HG02642 (cell line): ENCODE measurements around the gene JKAMP.
A peak's percentile ranks its signal among the peaks of the same experiment; 100 is the strongest.

Experiments
- ATAC-seq: cut with Tn5 transposase; IDR thresholded peaks from one replicate; pipeline ENCODE4 v1.9.1; 2021; ENCODE audit warnings: mild to moderate bottlenecking; ENCODE audit not compliant: unreplicated experiment, poor library complexity

Gene JKAMP

GRCh38 chr14:59480166-59480565 is 4.2 kb upstream of the JKAMP start:
- no peak for ATAC-seq

- no peak for ATAC-seq
Observed at GRCh38 chr14:59481407-59481806, 2.9 kb upstream of the JKAMP start.

- ATAC-seq = no peak
Observed at GRCh38 chr14:59481871-59482540, 2.3 kb upstream of the JKAMP start.

DNA sequence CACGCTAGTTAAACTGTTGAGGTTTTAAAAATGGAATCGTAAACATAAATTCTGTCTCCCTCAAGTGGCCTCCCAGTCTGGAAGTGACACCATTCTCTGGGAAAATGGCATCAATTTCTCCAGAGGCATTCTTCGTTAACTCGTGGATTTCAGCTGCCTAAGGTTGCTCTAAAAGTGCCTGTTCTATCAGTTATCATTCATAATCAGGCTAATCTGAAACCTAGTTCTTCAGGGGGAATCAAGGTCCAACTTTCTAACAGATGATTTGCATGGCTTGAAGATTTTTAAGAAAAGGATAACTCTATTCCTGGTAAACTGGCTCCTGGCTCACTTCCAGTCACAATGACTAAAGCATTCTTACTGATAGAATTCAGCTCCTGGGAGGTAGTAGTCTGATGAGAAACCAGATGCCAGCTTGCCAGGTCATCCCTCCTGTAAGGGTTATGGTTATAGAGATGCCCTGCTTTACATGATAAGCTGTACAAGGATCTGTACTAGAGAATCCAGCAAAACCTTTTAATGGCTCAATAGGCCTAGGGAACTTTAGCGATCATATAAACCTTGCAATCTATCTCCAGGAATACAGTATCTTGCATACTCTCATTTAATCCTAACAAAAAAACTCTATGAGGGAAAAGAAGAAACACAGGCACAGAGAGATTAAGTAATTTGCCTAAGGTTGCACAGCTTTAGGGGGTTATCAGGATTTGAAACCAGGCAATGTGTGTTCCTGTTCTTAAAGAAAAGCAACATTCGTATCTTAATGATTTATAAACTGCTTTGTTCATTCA is 1.6 kb upstream of the JKAMP start:
- ATAC-seq = no peak

GRCh38 chr14:59483363-59483762 is 954 bp upstream of the JKAMP start:
- ATAC-seq = no peak

DNA sequence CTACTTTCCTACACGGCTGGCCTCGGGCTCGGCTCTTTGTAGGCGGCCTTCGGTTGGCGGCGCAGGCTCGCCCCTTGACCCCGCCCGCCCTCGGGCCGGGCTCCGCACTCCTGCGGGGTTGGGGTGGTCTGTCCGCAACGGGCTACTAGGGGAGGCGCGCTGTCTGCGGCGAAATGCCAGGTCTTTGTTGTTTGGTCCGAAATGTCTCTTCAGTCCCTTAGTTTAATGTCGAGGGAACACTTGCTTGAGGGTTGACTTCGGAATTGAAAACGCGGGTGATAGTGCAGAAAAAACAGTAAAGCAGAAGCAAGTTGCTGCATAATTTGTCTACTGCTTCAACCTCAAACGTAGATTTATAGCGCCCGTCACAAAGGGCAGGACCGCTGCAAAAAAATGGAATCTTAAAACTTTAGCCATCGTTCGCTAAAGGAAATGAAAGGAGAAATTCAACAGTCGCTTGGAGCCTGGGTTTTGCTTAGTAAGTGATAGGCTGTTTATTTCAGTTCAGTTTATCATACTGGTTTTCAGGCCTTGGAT is 390 bp downstream of the JKAMP start:
- ATAC-seq = peak; percentile 52

GRCh38 chr14:59490756-59491155 is 6.4 kb downstream of the JKAMP start:
- no peak for ATAC-seq

DNA sequence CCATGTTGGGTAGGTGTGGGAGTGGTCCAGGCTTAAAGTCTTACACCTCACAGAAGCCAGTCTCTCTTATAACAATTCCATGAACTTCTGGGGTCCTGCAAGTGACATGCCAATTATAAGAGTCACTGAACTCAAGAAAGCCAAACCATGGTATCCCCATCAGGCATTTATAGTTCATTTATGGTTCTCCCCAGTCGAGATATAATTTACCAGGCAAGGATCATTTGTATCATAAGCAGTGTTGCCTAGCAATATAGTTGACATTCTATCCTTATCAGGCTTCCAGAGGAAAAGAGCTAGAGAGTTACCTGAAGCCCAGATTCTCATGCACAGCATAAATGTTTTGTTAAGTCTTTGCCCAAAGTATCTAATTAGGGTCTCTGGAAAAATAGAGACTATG is 8.1 kb downstream of the JKAMP start:
- no peak for ATAC-seq

DNA sequence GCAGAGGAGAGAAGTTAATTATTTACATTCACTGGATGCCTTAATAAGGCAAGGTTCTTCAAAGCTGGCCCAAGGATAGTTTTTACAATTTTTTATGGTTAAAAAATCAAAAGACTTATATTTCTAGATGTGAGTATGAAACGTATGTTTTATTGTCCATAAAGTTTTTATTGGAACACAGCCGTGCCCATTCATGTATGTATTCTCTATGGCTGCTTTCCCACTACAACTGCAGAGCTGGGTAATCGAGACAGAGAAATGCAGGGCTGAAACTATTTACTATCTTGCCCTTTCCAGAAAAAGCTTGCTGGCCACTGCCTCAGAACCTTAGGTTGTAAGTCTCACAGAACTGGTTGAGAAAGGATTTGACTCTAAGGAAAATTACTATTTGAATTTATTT is 16.4 kb downstream of the JKAMP start:
- ATAC-seq = no peak

DNA sequence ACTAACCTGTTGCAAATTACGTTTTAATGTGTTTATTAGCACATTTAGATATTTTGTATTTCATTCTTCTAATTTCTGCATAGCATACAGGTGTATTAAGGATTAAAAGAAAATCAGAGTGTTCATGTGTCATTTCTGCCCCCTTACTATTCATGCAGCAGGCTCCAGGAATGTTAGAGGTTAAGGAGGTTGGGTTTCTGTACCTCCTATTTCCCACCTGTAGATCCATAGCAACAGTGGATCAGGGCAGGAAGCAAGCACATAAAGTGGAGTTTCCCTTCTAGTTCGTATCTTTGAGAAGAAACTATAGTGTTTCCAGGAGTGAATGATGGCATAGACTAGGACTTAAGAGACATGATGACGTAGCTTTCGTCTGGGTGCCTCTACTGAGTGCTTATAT is 18.9 kb downstream of the JKAMP start:
- no peak for ATAC-seq

GRCh38 chr14:59507063-59507751 is 22.9 kb downstream of the JKAMP start:
- peak; percentile 90 for ATAC-seq

- no peak for ATAC-seq
Observed at GRCh38 chr14:59507752-59508103, 23.4 kb downstream of the JKAMP start.

DNA sequence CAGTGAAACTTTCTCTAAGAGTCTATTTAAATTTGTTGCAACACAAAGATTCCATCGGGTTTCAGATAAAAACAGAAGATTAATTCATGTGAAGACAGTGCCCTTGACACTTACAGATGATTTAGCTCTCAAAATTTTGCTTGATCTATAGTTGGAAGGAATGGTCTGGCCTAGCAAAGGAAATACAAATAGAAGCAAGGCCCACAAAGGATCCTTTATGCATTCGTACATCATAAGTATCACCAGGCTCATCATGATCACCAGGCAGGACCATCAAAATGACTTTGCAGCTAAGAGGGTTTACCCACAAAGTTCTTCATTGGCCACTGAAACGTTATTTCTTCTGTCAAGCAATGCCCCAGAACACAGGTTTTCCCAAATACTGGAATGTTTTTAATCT is 24.8 kb downstream of the JKAMP start:
- ATAC-seq = no peak

GRCh38 chr14:59510001-59510400 is 25.7 kb downstream of the JKAMP start:
- no peak for ATAC-seq

- ATAC-seq = no peak
Observed at GRCh38 chr14:59510966-59511365, 26.6 kb downstream of the JKAMP start.

DNA sequence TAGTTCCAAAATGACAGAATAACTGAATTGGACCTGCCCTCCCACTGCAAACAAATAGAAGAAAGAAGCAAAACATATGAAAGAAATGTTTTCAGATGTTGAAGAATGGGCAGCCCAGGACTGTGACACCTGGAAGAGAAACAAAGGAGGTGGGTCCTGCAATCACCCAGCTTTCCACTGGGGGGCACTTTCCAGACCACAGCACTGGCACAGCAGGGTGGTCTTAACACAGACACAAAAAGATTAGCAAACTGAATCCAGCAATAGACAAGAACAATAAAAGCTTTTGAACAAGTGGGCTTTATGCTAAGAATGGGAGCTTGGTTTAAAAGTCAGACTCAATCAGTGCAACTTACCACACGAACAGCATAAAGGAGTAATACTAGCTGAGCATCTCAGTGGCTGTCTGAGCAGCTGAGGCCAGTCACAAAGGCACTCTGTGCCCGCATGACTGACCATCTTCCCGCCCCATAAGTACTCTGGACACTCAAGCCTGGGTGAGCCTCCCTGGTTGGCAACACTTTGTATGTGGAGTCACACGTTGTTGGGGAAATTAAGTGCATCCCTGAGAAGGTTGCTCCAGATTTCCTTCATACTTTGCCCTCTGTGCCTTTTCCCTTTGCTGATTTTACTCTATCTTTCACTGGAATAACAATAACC is 27.7 kb downstream of the JKAMP start:
- ATAC-seq = no peak

DNA sequence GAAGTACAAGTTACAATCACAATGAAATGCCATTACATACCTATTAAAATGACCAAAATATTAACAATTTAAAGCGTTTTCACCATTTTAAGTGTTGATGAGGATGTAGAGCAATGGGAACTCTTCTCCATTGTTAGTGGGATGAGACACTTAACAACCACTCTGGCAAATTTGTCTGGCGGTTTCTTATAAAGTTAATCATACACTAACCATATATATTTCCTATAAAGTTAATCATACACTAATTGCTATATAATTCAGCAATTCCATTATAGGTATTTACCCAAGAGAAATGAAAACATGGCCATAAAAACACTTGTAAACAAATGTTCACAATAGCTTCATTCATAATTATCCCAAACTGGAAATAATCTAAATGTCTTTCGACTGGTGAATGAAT is 35.9 kb downstream of the JKAMP start:
- no peak for ATAC-seq

DNA sequence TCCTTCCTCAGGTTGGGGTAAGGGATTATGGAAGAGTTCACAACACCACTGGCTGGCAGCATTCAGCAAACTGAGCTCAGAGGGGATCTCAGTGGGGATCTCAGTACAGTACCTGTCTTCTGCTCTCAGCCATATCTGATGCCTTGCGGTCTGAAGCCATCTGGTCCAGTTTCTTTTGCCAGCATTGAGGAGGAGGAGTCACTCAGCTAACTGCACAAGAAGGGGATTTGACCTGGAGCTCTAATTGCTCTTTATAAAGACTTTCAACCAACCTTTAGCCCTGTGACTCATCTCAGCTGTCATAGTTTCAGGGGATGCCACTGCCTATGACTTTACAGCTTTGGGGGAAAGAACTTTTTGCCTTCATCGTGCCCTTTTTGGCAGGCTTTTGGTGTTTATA is 44.9 kb downstream of the JKAMP start:
- no peak for ATAC-seq

GRCh38 chr14:59530349-59530748 is 46.0 kb downstream of the JKAMP start:
- no peak for ATAC-seq

GRCh38 chr14:59532419-59532818 is 48.1 kb downstream of the JKAMP start:
- no peak for ATAC-seq
